Hepatocyte (in vitro differentiated cells): ENCODE measurements around the gene LAMA4.

Source experiments
- EZH2phosphoT487 ChIP-seq: fragments of 200-600 bp; sonication (generic); IDR thresholded peaks from one replicate; pipeline ENCODE4 v1.6.1; 2018; ENCODE audit warnings: antibody characterized with exemption, mild to moderate bottlenecking, low read depth, moderate library complexity; ENCODE audit not compliant: unreplicated experiment, severe bottlenecking
- TF ChIP-seq, protein P1 (sequence below): fragments of 200-600 bp; sonication (generic); IDR thresholded peaks from 2 replicates; pipeline ENCODE4 v1.5.1; 2016; ENCODE audit warnings: antibody characterized with exemption, mild to moderate bottlenecking; ENCODE audit not compliant: poor library complexity

DNA sequence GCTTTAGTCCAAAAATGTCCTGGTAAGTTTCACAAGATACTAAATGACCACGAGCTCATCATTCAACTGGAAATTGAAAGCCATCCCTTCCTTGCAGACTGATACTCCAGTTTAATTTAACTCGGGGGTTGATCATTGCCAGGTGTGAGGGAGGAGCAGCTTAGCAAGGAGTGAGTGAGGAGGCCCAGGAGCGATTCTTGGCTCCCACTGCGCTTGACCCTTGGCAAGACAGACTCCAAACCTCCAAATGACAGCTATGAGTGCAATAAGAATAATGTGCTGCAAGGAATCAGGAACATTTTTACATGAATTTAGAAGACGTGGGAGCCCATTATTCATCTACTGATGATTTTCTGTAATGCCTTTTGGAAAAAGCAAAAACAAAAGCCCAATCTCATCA is 64.9 kb downstream of the LAMA4 start:
- TF ChIP-seq, protein P1, sequence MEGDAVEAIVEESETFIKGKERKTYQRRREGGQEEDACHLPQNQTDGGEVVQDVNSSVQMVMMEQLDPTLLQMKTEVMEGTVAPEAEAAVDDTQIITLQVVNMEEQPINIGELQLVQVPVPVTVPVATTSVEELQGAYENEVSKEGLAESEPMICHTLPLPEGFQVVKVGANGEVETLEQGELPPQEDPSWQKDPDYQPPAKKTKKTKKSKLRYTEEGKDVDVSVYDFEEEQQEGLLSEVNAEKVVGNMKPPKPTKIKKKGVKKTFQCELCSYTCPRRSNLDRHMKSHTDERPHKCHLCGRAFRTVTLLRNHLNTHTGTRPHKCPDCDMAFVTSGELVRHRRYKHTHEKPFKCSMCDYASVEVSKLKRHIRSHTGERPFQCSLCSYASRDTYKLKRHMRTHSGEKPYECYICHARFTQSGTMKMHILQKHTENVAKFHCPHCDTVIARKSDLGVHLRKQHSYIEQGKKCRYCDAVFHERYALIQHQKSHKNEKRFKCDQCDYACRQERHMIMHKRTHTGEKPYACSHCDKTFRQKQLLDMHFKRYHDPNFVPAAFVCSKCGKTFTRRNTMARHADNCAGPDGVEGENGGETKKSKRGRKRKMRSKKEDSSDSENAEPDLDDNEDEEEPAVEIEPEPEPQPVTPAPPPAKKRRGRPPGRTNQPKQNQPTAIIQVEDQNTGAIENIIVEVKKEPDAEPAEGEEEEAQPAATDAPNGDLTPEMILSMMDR: no peak
- no peak for TF ChIP-seq EZH2phosphoT487
